ENCODE results near the gene C10orf120. TPM values are rescaled to one million over a fixed set of nuclear protein-coding genes. Genes with fewer than 3 reads are reported as not detected.

The C10orf120 gene
- total and polyA plus RNA-seq, 9 of the 15 experiments (the other 6 are each of a cell fraction or from before 2014, with no cell fraction given): not detected

DNA sequence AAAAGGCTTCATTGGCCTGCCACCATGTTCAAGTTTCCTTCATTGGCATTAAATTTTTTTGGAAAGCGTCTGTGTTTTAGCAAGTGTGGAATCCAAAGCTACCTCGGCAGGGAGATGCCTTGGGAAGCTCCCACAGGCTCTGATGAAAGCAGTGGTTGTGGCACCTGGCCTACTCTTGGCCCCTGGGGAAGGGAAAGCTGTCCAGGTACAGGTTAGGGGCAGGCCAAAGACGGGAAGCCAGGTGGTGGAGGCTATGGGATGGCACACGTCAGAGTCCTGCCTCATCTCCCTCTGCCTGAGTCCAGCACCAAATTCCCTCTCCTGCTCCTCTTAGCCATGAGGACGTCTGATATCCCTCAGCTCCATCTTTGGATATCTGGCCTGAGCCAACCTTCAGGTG, 49.7 kb downstream of the C10orf120 start (continued):
- TF ChIP-seq, protein P1, sequence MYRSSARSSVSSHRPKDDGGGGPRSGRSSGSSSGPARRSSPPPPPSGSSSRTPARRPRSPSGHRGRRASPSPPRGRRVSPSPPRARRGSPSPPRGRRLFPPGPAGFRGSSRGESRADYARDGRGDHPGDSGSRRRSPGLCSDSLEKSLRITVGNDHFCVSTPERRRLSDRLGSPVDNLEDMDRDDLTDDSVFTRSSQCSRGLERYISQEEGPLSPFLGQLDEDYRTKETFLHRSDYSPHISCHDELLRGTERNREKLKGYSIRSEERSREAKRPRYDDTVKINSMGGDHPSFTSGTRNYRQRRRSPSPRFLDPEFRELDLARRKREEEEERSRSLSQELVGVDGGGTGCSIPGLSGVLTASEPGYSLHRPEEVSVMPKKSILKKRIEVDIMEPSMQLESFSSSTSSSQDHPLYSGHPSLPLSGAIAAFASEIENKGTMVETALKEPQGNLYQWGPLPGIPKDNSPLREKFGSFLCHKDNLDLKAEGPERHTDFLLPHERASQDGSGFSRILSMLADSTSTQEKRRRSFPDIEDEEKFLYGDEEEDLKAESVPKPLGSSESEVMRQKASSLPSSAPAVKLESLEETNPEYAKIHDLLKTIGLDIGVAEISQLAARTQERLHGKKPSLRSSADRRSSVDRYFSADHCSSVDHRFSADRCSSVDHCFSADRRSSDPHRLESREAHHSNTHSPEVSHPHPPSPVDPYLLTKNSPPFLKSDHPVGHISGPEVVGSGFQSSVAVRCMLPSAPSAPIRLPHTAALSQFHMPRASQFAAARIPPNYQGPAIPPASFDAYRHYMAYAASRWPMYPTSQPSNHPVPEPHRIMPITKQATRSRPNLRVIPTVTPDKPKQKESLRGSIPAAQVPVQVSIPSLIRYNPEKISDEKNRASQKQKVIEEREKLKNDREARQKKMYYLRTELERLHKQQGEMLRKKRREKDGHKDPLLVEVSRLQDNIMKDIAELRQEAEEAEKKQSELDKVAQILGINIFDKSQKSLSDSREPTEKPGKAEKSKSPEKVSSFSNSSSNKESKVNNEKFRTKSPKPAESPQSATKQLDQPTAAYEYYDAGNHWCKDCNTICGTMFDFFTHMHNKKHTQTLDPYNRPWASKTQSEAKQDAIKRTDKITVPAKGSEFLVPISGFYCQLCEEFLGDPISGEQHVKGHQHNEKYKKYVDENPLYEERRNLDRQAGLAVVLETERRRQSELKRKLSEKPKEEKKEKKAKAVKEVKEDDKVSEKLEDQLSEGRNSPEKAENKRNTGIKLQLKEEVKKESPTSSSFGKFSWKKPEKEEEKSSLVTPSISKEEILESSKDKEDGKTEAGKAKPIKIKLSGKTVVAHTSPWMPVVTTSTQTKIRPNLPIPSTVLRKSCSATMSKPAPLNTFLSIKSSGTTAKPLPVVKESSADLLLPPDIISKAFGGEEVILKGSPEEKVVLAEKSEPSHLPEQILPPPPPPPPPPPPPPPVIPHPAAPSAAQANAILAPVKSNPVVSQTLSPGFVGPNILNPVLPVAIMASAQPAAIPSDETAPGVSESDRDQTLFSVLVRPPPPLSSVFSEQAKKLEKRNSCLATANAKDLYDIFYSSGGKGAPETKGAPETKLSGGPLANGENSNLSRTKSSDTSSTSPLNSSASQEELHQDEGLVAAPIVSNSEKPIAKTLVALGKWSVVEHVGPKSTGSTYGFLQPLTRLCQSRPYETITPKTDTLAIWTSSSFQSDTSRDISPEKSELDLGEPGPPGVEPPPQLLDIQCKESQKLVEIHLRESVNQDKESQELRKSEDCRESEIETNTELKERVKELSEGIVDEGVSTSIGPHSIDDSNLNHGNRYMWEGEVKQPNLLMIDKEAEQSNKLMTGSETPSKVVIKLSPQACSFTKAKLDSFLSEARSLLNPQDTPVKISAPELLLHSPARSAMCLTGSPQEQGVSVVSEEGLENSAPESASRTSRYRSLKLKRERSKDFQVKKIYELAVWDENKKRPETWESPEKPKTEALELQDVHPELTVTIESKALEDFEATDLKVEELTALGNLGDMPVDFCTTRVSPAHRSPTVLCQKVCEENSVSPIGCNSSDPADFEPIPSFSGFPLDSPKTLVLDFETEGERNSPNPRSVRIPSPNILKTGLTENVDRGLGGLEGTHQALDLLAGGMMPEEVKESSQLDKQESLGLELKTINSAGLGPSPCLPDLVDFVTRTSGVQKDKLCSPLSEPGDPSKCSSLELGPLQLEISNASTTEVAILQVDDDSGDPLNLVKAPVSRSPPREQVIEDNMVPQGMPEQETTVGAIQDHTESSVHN (IDR thresholded peaks at IDR 0.05; ENCODE audit: borderline replicate concordance in 1 of 2, low read depth in 1 of 2): no peak
- TF ChIP-seq POLR2H (tag; IDR thresholded peaks at IDR 0.05; ENCODE audit: low read depth) (no peak), CHD4 (IDR thresholded peaks at IDR 0.05; ENCODE audit: insufficient read depth, insufficient replicate concordance, low read depth, low read length, poor library complexity, severe bottlenecking) (no peak), ZNF766 (CRISPR knock-in tag; conservative IDR thresholded peaks at IDR 0.05) (no peak)
